ENCODE data around the gene USP3. TPM values are rescaled to one million over a fixed set of nuclear protein-coding genes. Genes with fewer than 3 reads are reported as not detected.
A peak's percentile ranks its signal among the peaks of the same experiment; 100 is the strongest.

The USP3 gene
- total and polyA plus RNA-seq, 2 of the 13 experiments (the other 11 are each of a cell fraction or from before 2014, with no cell fraction given), result 14.3 to 61.2 TPM

DNA sequence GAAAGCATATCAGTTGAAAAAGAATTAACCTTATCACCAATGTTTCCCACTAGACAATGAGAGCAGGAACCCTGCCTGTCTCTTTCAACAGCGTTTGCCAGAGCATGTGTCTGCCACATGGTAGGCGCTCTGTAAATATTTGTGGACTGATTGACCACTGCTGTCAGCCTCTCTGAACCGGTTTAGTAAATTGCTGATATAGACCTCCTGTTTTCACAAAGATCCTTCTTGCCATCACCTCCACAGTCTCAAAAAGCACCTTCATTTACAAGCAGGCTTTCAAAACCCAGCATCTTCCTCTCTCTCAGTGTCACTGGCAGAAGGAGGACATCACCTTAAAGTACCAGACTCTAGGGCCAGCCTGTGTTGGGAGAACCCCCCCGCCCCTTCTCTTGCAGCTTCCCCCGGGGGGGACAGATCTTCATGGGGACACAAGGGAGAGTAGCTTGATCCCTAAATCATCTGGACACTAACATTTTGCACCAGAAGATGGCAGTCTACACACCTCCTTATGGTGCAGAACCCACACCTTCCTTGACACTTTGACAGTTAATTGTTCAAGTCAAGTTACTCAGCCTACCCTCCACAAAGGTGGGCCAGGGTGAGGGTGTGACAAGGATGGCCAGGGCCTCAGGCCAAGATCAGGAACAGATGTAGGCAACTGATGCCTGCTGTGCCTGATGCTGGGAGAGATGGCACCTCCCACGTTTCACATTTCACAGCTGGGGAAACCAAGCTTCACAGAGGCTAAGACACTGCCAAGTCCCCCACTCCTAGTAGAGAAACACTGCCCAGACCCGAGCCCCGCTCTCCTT lies 37.8 kb upstream of the USP3 start (continued):
- TF ChIP-seq ZC3H4 (CRISPR knock-in tag; IDR thresholded peaks at IDR 0.05; ENCODE audit: borderline replicate concordance) (no peak), ZFP91 (CRISPR knock-in tag; IDR thresholded peaks at IDR 0.05; ENCODE audit: borderline replicate concordance) (peak; percentile 41; the same call in 1 of the 2 replicates), ZNF484 (CRISPR knock-in tag; IDR thresholded peaks at IDR 0.05; ENCODE audit: borderline replicate concordance, low read depth) (no peak), ZNF138 (CRISPR knock-in tag; IDR thresholded peaks at IDR 0.05; ENCODE audit: low read depth) (no peak), ZNF567 (CRISPR knock-in tag; IDR thresholded peaks at IDR 0.05; ENCODE audit: borderline replicate concordance) (no peak), SMC3 (IDR thresholded peaks at IDR 0.05; ENCODE audit: low read length) (peak; percentile 64), PCBP1 (IDR thresholded peaks at IDR 0.05; ENCODE audit: borderline replicate concordance, low read depth, low read length) (no peak), ZSCAN29 (CRISPR knock-in tag; conservative IDR thresholded peaks at IDR 0.05) (peak; percentile 73; the same call in 1 of the 2 replicates), DNMT1 (CRISPR knock-in tag; IDR thresholded peaks at IDR 0.05) (no peak), ATF2 (CRISPR knock-in tag; IDR thresholded peaks at IDR 0.05) (no peak), ZNF547 (CRISPR knock-in tag; IDR thresholded peaks at IDR 0.05) (no peak), XBP1 (CRISPR knock-in tag; IDR thresholded peaks at IDR 0.05) (no peak)
- TF ChIP-seq, protein P1, sequence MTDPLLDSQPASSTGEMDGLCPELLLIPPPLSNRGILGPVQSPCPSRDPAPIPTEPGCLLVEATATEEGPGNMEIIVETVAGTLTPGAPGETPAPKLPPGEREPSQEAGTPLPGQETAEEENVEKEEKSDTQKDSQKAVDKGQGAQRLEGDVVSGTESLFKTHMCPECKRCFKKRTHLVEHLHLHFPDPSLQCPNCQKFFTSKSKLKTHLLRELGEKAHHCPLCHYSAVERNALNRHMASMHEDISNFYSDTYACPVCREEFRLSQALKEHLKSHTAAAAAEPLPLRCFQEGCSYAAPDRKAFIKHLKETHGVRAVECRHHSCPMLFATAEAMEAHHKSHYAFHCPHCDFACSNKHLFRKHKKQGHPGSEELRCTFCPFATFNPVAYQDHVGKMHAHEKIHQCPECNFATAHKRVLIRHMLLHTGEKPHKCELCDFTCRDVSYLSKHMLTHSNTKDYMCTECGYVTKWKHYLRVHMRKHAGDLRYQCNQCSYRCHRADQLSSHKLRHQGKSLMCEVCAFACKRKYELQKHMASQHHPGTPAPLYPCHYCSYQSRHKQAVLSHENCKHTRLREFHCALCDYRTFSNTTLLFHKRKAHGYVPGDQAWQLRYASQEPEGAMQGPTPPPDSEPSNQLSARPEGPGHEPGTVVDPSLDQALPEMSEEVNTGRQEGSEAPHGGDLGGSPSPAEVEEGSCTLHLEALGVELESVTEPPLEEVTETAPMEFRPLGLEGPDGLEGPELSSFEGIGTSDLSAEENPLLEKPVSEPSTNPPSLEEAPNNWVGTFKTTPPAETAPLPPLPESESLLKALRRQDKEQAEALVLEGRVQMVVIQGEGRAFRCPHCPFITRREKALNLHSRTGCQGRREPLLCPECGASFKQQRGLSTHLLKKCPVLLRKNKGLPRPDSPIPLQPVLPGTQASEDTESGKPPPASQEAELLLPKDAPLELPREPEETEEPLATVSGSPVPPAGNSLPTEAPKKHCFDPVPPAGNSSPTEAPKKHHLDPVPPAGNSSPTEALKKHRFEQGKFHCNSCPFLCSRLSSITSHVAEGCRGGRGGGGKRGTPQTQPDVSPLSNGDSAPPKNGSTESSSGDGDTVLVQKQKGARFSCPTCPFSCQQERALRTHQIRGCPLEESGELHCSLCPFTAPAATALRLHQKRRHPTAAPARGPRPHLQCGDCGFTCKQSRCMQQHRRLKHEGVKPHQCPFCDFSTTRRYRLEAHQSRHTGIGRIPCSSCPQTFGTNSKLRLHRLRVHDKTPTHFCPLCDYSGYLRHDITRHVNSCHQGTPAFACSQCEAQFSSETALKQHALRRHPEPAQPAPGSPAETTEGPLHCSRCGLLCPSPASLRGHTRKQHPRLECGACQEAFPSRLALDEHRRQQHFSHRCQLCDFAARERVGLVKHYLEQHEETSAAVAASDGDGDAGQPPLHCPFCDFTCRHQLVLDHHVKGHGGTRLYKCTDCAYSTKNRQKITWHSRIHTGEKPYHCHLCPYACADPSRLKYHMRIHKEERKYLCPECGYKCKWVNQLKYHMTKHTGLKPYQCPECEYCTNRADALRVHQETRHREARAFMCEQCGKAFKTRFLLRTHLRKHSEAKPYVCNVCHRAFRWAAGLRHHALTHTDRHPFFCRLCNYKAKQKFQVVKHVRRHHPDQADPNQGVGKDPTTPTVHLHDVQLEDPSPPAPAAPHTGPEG (CRISPR knock-in tag; IDR thresholded peaks at IDR 0.05), result no peak
- TF ChIP-seq, protein P2, sequence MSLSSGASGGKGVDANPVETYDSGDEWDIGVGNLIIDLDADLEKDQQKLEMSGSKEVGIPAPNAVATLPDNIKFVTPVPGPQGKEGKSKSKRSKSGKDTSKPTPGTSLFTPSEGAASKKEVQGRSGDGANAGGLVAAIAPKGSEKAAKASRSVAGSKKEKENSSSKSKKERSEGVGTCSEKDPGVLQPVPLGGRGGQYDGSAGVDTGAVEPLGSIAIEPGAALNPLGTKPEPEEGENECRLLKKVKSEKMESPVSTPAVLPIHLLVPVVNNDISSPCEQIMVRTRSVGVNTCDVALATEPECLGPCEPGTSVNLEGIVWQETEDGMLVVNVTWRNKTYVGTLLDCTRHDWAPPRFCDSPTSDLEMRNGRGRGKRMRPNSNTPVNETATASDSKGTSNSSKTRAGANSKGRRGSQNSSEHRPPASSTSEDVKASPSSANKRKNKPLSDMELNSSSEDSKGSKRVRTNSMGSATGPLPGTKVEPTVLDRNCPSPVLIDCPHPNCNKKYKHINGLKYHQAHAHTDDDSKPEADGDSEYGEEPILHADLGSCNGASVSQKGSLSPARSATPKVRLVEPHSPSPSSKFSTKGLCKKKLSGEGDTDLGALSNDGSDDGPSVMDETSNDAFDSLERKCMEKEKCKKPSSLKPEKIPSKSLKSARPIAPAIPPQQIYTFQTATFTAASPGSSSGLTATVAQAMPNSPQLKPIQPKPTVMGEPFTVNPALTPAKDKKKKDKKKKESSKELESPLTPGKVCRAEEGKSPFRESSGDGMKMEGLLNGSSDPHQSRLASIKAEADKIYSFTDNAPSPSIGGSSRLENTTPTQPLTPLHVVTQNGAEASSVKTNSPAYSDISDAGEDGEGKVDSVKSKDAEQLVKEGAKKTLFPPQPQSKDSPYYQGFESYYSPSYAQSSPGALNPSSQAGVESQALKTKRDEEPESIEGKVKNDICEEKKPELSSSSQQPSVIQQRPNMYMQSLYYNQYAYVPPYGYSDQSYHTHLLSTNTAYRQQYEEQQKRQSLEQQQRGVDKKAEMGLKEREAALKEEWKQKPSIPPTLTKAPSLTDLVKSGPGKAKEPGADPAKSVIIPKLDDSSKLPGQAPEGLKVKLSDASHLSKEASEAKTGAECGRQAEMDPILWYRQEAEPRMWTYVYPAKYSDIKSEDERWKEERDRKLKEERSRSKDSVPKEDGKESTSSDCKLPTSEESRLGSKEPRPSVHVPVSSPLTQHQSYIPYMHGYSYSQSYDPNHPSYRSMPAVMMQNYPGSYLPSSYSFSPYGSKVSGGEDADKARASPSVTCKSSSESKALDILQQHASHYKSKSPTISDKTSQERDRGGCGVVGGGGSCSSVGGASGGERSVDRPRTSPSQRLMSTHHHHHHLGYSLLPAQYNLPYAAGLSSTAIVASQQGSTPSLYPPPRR (CRISPR knock-in tag; IDR thresholded peaks at IDR 0.05; ENCODE audit: borderline replicate concordance), result peak; percentile 73; the same call in 1 of the 2 replicates

Measured in HepG2 (cell line).